NCI-H1417 (cell line): ENCODE measurements around the gene ETFDH.
"Not testable (repeated sequence)": the region's sequence is repeated elsewhere in the genome, so short reads cannot be mapped to it uniquely, and the experiment has no call there.

Source experiments
- DNase-seq, 3 experiments: peaks; one replicate each; lab custom pipeline; 2025; lab: John Stamatoyannopoulos, UW

The ETFDH gene

GRCh38 chr4:158754385-158755180 lies 82.5 kb downstream of the ETFDH start:
- no peak for DNase-seq

GRCh38 chr4:158755819-158756218 lies 83.7 kb downstream of the ETFDH start:
- not testable (repeated sequence) for DNase-seq

DNA sequence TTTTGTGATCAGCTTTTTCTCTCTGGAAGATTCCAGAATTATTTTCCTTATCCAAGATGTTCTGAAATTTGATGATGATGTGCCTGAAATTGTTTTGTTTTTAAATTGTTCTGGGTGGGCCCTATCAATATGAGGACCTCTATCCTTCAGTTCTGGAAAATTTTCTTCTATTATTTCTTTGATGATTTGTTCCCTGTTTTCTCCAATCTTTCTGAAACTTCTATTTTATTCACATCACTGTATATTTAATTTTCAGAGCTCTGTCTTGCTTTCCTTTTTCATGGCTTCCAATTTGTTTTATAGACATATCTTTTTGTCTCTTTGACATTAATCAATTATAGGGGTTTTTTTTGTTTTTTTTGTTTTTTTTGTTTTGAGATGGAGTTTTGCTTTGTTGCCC lies 84.5 kb downstream of the ETFDH start:
- no peak for DNase-seq

DNA sequence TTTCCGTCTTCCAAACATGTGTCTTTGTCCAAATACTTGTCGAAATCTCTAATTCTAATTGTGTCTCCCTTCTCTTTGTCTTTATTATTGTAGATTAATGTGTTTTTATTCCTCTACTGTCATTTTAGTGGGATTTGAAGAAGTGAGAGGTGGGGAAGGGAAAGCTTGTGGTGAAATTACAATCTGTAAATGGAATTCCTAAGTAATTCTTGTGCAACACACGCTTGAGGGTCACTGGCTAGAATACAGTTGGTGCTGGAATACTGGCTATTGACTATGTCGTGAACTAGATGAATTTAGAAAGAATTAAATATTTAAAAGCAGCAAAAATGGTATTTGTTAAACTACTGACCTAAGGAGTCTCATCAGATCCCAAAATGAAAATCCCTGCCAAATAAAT lies 86.0 kb downstream of the ETFDH start:
- no peak for DNase-seq

GRCh38 chr4:158758703-158759102 lies 86.6 kb downstream of the ETFDH start:
- no peak for DNase-seq
